Measurements from ENCODE around the gene VRK1.

GRCh38 chr14:96889091-96889490 lies 91.9 kb downstream of the VRK1 start:
- TF ChIP-seq CTCF (IDR thresholded peaks at IDR 0.05): no peak
- no peak for TF ChIP-seq POLR2A (IDR thresholded peaks at IDR 0.05)
- TF ChIP-seq EP300 (IDR thresholded peaks at IDR 0.05): no peak
- TF ChIP-seq POLR2AphosphoS5 (IDR thresholded peaks at IDR 0.05): no peak

Measured in suprapubic skin (tissue), 4 donors.